Mesothelial cell of epicardium (in vitro differentiated cells): ENCODE data around the gene ROS1. TPM values are rescaled to one million over a fixed set of nuclear protein-coding genes. Genes with fewer than 3 reads are reported as not detected.

ENCODE experiments used
- DNase-seq, 2 experiments: peaks; one replicate each; pipeline ENCODE4 v3.0.0; 2021; ENCODE audit warnings: low spot score in 2 of 2; ENCODE audit not compliant: unreplicated experiment in 2 of 2
- H3K27ac Mint-ChIP-seq: 2 replicates; pipeline ENCODE4 v1.8.0; 2021; ENCODE audit warnings: mixed read lengths
- H3K27me3 Mint-ChIP-seq: 2 replicates; pipeline ENCODE4 v1.8.0; 2021; ENCODE audit warnings: low read depth, mixed read lengths
- H3K36me3 Mint-ChIP-seq: 2 replicates; pipeline ENCODE4 v1.8.0; 2021; ENCODE audit warnings: mixed read lengths
- H3K4me1 Mint-ChIP-seq: 2 replicates; pipeline ENCODE4 v1.8.0; 2021; ENCODE audit warnings: mixed read lengths
- H3K4me3 Mint-ChIP-seq: 2 replicates; pipeline ENCODE4 v1.8.0; 2021; ENCODE audit warnings: mild to moderate bottlenecking, moderate library complexity, mixed read lengths
- H3K9me3 Mint-ChIP-seq: 2 replicates; pipeline ENCODE4 v1.8.0; 2021; ENCODE audit warnings: mixed read lengths
- total RNA-seq: library from RNA; stranded (reverse); gene quantifications from 3 replicates; pipeline ENCODE4 v1.2.1, GENCODE V29; 2021
- TF ChIP-seq, protein P1 (sequence below): fragments of 200-600 bp; sonication (generic); IDR thresholded peaks from one replicate; pipeline ENCODE4 v1.5.0; 2021; ENCODE audit warnings: antibody characterized with exemption; ENCODE audit not compliant: unreplicated experiment

The ROS1 gene
- total RNA-seq, 1 donor from 2014 or later, result not detected

DNA sequence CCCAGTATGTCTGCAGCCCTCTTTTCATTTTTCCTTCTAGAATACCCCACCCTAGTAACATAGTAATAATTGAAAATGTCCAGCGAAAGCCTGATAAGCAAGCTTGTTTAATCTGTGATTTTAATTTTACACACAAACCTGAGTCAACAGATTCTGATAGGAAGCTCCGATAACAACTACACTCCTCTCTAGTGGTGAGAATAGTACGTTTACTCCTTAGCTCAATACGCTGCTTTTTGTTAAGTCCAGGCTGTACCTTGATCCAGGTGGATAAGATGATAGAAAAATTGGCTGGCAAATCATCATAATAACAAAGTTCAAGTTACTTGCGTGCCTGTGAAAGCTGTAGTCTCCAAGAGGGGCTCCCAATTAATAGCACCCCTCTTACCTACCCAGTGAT, 31.3 kb upstream of the ROS1 start:
- no peak for DNase-seq
- TF ChIP-seq, protein P1, sequence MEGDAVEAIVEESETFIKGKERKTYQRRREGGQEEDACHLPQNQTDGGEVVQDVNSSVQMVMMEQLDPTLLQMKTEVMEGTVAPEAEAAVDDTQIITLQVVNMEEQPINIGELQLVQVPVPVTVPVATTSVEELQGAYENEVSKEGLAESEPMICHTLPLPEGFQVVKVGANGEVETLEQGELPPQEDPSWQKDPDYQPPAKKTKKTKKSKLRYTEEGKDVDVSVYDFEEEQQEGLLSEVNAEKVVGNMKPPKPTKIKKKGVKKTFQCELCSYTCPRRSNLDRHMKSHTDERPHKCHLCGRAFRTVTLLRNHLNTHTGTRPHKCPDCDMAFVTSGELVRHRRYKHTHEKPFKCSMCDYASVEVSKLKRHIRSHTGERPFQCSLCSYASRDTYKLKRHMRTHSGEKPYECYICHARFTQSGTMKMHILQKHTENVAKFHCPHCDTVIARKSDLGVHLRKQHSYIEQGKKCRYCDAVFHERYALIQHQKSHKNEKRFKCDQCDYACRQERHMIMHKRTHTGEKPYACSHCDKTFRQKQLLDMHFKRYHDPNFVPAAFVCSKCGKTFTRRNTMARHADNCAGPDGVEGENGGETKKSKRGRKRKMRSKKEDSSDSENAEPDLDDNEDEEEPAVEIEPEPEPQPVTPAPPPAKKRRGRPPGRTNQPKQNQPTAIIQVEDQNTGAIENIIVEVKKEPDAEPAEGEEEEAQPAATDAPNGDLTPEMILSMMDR, result no peak
- no peaks in the 10 kb centered on the region for H3K4me1 Mint-ChIP-seq
- no peaks in the 10 kb centered on the region for H3K36me3 Mint-ChIP-seq
- no peaks in the 10 kb centered on the region for H3K9me3 Mint-ChIP-seq
- H3K27ac Mint-ChIP-seq, result no peak overlapping the region
- no peaks in the 10 kb centered on the region for H3K27me3 Mint-ChIP-seq
- H3K4me3 Mint-ChIP-seq, result no peak overlapping the region

DNA sequence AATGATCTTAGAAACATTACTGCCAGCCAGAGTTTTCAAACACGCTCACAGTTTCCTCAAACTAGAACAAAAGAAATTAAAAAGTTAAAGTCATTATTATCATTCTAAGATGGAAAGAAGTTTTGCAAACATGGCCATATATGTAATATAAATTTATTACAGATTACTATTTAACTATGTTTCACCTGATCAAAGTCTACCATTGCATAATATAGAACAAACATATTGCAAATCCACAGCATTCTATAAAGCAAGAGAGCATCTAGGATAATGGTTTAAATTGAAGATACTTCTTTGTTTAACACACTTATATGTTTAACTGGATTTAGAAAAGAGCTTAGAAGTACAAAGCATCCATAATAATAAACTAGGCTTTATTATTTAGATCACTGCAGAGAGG, 30.5 kb upstream of the ROS1 start:
- Mint-ChIP-seq H3K27me3 (no peaks in the 10 kb centered on the region), H3K4me1 (peaks cover 6% of the 10 kb centered on the region), H3K36me3 (no peaks in the 10 kb centered on the region), H3K4me3 (no peak overlapping the region), H3K9me3 (no peaks in the 10 kb centered on the region), H3K27ac (no peak overlapping the region)
- TF ChIP-seq, protein P1, result no peak
- DNase-seq, result no peak

DNA sequence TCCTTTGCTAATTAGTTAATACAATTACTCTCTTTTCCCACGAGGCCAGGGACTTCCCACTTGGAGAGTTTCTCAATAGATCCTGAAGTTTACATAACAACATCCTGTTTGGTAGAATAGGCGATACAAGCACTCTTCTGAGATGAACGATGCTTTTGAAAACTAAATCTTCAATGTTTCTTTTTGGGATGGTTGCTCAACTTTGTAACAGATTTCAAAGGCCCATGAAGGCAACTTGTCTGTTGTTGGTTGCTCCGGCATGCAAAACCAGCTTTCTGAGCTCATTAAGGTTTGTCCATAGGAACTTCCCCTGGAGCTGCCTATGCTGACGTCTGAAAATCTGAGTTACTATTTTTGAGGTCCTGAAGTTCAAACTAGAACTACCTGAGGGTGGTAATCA, 25.9 kb upstream of the ROS1 start:
- TF ChIP-seq, protein P1, result no peak
- Mint-ChIP-seq H3K4me3 (no peak overlapping the region), H3K36me3 (no peaks in the 10 kb centered on the region), H3K4me1 (peaks cover 35% of the 10 kb centered on the region), H3K27ac (no peak overlapping the region), H3K27me3 (no peaks in the 10 kb centered on the region), H3K9me3 (no peaks in the 10 kb centered on the region)
- DNase-seq, result no peak

DNA sequence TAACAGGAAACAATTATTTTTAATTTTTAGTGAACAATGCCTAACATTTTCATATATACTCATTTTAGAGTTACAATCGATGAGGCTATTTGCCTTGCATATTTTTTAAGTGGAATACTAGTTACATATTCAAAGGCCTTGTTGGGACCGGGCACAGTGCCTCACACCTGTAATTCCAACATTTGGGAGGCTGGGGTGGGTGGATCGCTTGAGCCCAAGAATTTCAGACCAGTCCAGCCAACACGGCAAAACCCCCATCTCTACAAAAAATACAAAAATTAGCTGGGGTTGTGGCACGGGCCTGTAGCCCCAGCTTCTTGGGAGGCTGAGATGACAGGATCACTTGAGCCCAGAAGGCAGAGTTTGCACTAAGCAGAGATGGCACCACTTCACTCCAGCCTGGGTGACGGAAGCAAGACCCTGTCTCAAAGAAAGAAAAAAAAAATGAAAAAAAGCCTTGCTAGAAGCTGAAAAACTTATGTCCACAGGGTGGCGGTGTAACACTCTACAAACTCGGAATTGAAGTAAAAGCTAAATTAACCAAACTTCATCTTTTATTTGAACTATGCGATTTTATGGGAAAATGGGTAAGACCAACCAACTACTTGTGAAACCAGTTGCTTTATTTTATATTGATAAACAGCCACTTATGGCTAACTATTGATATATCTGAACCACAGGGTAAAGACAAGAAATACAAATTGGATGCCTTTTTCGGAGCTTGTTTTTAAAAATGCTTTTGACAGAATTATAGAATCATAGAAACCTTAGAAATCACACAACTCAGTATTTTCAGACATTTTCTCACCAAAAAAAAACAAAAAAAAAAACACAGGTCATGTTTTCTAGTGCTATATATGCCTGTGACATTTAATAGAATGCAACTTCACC, 24.1 kb upstream of the ROS1 start:
- Mint-ChIP-seq H3K4me1 (peaks cover 35% of the 10 kb centered on the region), H3K9me3 (no peaks in the 10 kb centered on the region), H3K36me3 (no peaks in the 10 kb centered on the region), H3K27ac (peak overlapping the region; percentile 76), H3K27me3 (no peaks in the 10 kb centered on the region), H3K4me3 (peak overlapping the region; percentile 33)
- DNase-seq, result peak; percentile 25 to 69
- TF ChIP-seq, protein P1, result peak; percentile 90

DNA sequence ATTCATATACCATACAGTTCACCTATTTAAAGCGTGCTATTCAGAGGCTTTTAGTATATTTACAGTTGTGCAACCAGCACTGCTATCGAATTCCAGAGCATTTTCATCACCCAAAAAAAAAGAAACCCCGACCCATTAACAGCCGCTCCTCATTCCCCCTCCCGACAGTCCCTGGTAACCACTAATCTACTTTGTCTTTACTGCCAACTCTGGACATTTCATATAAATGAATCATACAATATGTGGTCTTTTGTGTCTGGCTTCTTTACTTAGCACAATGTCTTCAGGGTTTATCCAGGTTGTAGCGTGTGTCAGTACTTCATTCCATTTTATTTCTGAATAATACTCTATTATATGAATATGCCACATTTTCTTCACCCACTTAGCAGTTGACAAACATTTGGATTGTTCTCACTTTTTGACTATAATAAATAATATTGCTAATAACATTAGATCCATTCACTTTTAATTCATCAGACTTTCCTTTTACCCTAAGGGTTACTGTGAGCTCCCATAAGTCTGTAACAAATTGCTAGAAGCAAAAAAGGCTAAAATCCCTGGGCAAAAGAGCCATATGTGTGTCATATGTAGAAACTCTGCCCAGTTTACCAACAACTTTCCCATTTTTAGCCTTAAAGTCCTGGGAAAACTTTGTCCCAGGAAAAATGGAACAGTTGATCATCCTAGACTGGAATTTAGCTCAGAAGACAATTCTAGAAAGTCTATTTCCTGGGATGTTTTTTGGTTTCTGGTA, 23.2 kb upstream of the ROS1 start:
- DNase-seq, result no peak
- Mint-ChIP-seq H3K27me3 (no peaks in the 10 kb centered on the region), H3K9me3 (no peaks in the 10 kb centered on the region), H3K27ac (peak overlapping the region; percentile 39), H3K4me3 (no peak overlapping the region), H3K4me1 (peaks cover 35% of the 10 kb centered on the region), H3K36me3 (no peaks in the 10 kb centered on the region)
- TF ChIP-seq, protein P1, result no peak
